ENCODE data around the gene ANTKMT.
"Not testable (repeated sequence)": the region's sequence is repeated elsewhere in the genome, so short reads cannot be mapped to it uniquely, and the experiment has no call there.

ANTKMT gene

DNA sequence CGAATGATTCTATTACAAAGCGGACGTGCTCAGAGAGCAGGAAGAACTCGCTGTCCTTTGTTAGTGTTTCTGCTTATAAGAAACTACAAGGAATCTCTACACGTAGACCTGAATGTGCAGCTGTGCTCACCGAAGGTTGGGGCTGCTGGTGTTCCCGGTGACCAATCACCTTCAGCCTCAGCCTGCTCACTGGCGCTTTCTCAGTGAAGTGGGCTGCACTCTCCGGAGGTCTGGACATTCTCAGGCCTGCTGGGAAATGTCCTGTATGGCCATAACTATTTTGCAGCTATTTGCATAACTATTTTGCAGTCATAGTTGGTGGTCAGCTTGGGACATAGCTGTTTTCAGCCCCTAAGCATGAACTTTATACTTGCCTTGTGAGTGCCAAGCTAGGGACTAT is 29.5 kb downstream of the ANTKMT start:
- POLR2A ChIA-PET, result interaction anchor here (1.5 to 2.0 kb wide), 2 partner anchors 9 kb away, joined by 4 to 5 read pairs; partner anchors contain the start of genes CIAO3 and MSLN
- no peak for DNase-seq (ENCODE audit: extremely low spot score)
- no peak for TF ChIP-seq FOXA1 (IDR thresholded peaks at IDR 0.05)
- no peak for TF ChIP-seq LEF1 (IDR thresholded peaks at IDR 0.05; ENCODE audit: borderline replicate concordance)
- no peak for TF ChIP-seq FOXK2 (IDR thresholded peaks at IDR 0.05)
- CTCF ChIA-PET, result no interaction called here

DNA sequence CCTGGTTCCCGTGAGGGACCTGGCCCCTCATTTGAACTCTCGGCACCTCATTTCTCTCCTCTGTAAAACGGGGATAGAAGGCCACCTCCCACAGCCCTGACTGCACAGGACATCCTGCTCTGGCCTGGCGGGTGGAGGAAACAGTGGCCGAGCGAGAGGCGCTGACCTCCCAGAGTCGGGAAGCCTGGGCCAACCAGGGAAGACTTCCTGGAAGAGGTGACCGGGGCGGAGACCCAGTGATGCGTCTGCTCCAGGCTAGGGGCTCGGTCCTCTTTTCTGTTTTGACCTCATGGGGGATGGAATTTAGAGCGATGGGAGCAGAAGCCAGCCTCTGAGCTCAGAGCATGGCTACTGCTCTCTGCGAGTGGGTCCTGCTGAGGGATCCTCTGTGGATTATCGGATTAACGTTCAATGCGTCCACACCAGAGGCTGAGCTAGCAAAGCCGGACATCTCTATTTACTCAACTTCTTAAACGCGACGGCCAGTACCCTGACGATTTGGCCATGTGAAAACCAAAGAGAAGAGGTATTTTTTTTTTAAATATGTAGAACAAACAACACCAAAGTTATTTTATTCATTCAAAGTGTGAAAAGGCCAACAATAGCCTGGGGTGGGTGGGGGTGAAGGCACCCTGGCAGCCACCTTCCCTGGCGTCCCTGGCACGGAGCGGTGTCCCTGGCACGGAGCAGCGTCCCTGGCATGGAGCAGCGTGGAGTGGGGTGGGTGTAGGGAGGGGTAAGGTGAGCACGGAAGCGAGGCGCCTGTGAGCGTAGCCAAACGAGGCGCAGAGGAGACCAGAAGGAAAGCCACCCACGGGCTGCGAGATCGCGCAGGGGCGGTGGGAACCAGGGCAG is 30.4 kb downstream of the ANTKMT start:
- no peak for DNase-seq (ENCODE audit: extremely low spot score)
- TF ChIP-seq NFRKB (IDR thresholded peaks at IDR 0.05) (no peak), SUZ12 (IDR thresholded peaks at IDR 0.05) (no peak), LEF1 (IDR thresholded peaks at IDR 0.05; ENCODE audit: borderline replicate concordance) (no peak)
- ChIA-PET POLR2A (interaction anchor here (1.1 to 1.5 kb wide), 3 partner anchors 10 to 36 kb away, joined by 3 to 4 read pairs (median 3); partner anchors contain the start of genes ANTKMT, CHTF18, CIAO3 and RPUSD1), CTCF (no interaction called here)

DNA sequence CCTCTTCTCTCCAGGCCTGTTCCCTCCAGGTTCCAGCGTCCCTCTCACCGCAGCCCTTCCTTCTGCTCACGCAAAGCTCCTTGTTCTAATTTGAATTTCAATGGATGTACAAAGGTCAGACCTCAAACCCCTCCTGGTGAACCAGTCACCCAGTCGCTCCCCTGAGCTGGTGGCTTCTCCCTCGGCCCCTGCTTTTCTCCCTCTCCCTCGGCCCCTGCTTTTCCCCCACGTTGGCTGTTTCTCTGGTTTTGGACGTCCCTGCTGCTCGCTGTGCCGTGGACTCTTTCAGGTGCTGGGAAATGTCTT is 31.0 kb downstream of the ANTKMT start:
- CTCF ChIA-PET, result no interaction called here

DNA sequence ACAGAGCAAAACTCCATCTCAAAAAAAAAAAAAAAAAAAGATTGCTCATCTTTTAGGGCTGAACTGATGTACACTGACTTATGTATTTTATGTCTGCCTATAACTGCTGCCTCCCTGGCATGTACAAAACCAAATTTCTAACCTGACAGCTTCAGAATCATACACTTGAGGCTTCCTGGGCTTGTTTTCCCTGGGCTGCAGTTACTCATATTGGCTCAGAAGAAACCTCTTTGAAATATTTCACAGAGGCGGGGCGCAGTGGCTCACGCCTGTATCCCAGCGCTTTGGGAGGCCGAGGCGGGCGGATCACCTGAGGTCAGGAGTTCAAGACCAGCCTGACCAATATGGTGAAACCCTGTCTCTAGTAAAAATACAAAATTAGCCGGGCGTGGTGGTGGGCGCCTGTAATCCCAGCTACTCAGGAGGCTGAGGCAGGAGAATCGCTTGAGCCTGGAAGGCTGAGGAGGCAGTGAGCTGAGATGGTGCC is 33.2 kb downstream of the ANTKMT start:
- CTCF ChIA-PET, result interaction anchor here (0.6 to 1.1 kb wide), 2 partner anchors 39 to 130 kb away, joined by 5 to 6 read pairs; partner anchors contain the start of gene METRN
- DNase-seq (ENCODE audit: extremely low spot score); POLR2A ChIA-PET: not testable (repeated sequence)

More for the DNA sequence above, 31.0 kb downstream of the ANTKMT start:
- POLR2A ChIA-PET, result interaction anchor here (1.1 to 1.3 kb wide), 2 partner anchors 31 to 36 kb away, joined by 3 read pairs; partner anchors contain the start of genes ANTKMT, CHTF18 and RPUSD1
- no peak for TF ChIP-seq NFRKB (IDR thresholded peaks at IDR 0.05)
- TF ChIP-seq FOXA1 (IDR thresholded peaks at IDR 0.05), result no peak
- TF ChIP-seq HDGF (IDR thresholded peaks at IDR 0.05; ENCODE audit: borderline replicate concordance), result no peak
- TF ChIP-seq SP1 (IDR thresholded peaks at IDR 0.05), result no peak
- TF ChIP-seq LEF1 (IDR thresholded peaks at IDR 0.05; ENCODE audit: borderline replicate concordance), result no peak
- no peak for TF ChIP-seq FOXM1 (IDR thresholded peaks at IDR 0.05; ENCODE audit: borderline replicate concordance)
- no peak for TF ChIP-seq L3MBTL2 (conservative IDR thresholded peaks at IDR 0.05)
- TF ChIP-seq TARDBP (IDR thresholded peaks at IDR 0.05), result no peak
- TF ChIP-seq BHLHE40 (IDR thresholded peaks at IDR 0.05; ENCODE audit: borderline replicate concordance), result no peak
- TF ChIP-seq ARNT (IDR thresholded peaks at IDR 0.05), result no peak
- TF ChIP-seq ELF4 (IDR thresholded peaks at IDR 0.05), result no peak
- no peak for DNase-seq (ENCODE audit: extremely low spot score)

DNA sequence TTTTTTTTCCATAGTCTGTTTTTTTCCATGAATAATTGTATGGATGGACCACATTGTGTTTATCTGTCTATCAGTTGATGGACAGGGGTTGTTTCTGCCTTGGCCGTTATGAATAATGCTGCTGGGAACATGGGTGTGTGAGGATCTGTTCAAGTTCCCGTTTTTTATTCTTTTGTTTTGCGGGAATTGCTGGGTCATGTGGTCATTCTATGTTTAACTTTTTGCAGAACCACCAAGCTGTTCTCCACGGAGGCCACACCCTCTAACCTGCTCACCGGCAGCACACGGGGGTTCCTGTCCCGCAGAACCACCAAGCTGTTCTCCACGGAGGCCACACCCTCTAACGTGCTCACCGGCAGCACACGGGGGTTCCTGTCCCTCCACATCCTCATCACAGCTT is 33.7 kb downstream of the ANTKMT start:
- no peak for DNase-seq (ENCODE audit: extremely low spot score)
- ChIA-PET POLR2A (no interaction called here), CTCF (interaction anchor here (0.6 to 0.7 kb wide), 2 partner anchors 31 to 131 kb away, joined by 3 to 6 read pairs; no protein-coding TSS in a partner anchor)
- TF ChIP-seq SP1 (IDR thresholded peaks at IDR 0.05) (no peak), CTBP1 (IDR thresholded peaks at IDR 0.05; ENCODE audit: borderline replicate concordance) (no peak), NFRKB (IDR thresholded peaks at IDR 0.05) (no peak), TARDBP (IDR thresholded peaks at IDR 0.05) (no peak), ELF4 (IDR thresholded peaks at IDR 0.05) (no peak), BHLHE40 (IDR thresholded peaks at IDR 0.05; ENCODE audit: borderline replicate concordance) (no peak), FOXK2 (IDR thresholded peaks at IDR 0.05) (no peak), LEF1 (IDR thresholded peaks at IDR 0.05; ENCODE audit: borderline replicate concordance) (no peak), HDGF (IDR thresholded peaks at IDR 0.05; ENCODE audit: borderline replicate concordance) (no peak), L3MBTL2 (conservative IDR thresholded peaks at IDR 0.05) (no peak), FOXM1 (IDR thresholded peaks at IDR 0.05; ENCODE audit: borderline replicate concordance) (no peak), ARNT (IDR thresholded peaks at IDR 0.05) (no peak)

DNA sequence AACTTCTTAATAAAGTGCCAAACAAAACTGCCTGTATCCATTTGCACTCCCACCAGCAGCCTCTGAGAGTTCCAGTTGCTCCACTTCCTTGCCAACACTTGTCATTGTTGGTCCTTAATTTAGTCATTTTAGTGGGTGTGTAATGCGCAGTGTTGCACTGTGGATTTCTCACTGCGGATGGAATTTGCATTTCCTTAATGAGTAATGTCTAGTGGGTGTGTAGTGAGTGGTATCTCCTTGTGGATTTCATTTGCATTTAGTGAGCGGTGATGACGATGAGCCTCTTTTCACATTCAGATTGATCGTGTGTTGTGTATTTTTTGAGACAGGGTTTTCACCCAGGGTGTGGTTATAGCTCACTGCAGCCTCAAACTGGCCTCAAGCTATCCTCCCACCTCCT is 35.5 kb downstream of the ANTKMT start:
- no peak for DNase-seq (ENCODE audit: extremely low spot score)
- POLR2A ChIA-PET, result interaction anchor here (1.1 kb wide), 1 partner anchor 15 kb away, joined by 3 read pairs; the partner anchor contains the start of gene CIAO3
- TF ChIP-seq NFRKB (IDR thresholded peaks at IDR 0.05) (no peak), CTBP1 (IDR thresholded peaks at IDR 0.05; ENCODE audit: borderline replicate concordance) (no peak), FOXK2 (IDR thresholded peaks at IDR 0.05) (no peak), ARNT (IDR thresholded peaks at IDR 0.05) (no peak), FOXM1 (IDR thresholded peaks at IDR 0.05; ENCODE audit: borderline replicate concordance) (no peak), SUZ12 (IDR thresholded peaks at IDR 0.05) (no peak), ELF4 (IDR thresholded peaks at IDR 0.05) (no peak), BHLHE40 (IDR thresholded peaks at IDR 0.05; ENCODE audit: borderline replicate concordance) (no peak), FOXA1 (IDR thresholded peaks at IDR 0.05) (no peak), HDGF (IDR thresholded peaks at IDR 0.05; ENCODE audit: borderline replicate concordance) (no peak), TARDBP (IDR thresholded peaks at IDR 0.05) (no peak), ZNF384 (IDR thresholded peaks at IDR 0.05) (no peak), L3MBTL2 (conservative IDR thresholded peaks at IDR 0.05) (no peak), LEF1 (IDR thresholded peaks at IDR 0.05; ENCODE audit: borderline replicate concordance) (no peak)
- TF ChIP-seq, protein P1, sequence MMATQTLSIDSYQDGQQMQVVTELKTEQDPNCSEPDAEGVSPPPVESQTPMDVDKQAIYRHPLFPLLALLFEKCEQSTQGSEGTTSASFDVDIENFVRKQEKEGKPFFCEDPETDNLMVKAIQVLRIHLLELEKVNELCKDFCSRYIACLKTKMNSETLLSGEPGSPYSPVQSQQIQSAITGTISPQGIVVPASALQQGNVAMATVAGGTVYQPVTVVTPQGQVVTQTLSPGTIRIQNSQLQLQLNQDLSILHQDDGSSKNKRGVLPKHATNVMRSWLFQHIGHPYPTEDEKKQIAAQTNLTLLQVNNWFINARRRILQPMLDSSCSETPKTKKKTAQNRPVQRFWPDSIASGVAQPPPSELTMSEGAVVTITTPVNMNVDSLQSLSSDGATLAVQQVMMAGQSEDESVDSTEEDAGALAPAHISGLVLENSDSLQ (IDR thresholded peaks at IDR 0.05), result no peak
- CTCF ChIA-PET, result interaction anchor here (0.7 kb wide), 1 partner anchor 30 kb away, joined by 3 read pairs; no protein-coding TSS in a partner anchor

DNA sequence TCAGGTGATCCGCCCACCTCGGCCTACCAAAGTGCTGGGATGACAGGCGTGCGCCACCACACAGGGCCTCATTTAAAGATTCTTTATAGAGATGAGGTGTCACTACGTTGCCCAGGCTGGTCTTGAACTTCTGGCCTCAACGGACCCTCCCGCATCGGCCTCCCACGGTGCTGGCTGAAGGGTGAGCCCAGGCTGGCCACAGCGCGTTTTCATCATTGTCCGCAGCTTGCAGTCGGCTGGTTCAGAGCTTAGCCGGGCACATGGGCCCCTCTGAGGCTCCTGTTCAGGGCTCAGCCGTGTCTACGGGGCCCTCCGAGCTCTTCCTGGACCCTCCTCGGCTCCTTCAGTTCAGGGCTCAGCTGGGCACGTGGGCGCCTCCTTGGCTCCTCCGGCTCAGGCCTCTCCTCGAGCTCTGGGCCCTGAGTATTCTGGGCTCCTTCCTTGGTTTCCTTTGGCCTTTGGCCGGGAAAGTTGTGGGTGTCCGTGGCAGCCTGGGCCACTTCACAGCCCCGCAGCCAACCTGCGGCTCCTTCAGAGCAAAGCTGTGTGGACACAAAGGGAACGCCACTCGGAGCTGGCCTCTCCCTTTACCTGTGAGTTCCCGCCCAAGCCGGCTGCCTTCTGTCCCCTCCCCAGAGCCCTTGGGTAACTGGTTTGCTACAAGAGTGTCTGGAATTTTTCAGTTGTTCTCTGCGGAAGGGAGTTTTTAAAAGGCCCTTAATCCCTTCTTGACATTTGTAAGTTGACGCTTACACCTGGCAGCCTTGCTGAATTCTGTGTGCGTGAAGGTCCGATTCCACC is 38.4 kb downstream of the ANTKMT start:
- CTCF ChIA-PET, result interaction anchor here (0.6 kb wide), 1 partner anchor 148 kb away, joined by 3 read pairs; no protein-coding TSS in a partner anchor
- no peak for DNase-seq (ENCODE audit: extremely low spot score)
- TF ChIP-seq FOXA1 (IDR thresholded peaks at IDR 0.05) (no peak), ELF4 (IDR thresholded peaks at IDR 0.05) (no peak), SP1 (IDR thresholded peaks at IDR 0.05) (no peak), L3MBTL2 (conservative IDR thresholded peaks at IDR 0.05) (no peak), SUZ12 (IDR thresholded peaks at IDR 0.05) (no peak), ZNF384 (IDR thresholded peaks at IDR 0.05) (no peak), LEF1 (IDR thresholded peaks at IDR 0.05; ENCODE audit: borderline replicate concordance) (no peak)
- POLR2A ChIA-PET, result interaction anchor here (1.9 to 2.0 kb wide), 2 partner anchors 10 to 38 kb away, joined by 4 to 5 read pairs; partner anchors contain the start of gene ANTKMT

Measured in HEK293T (cell line).